Keratinocyte (primary cell): ENCODE measurements around the gene ZBTB46. TPM values are rescaled to one million over a fixed set of nuclear protein-coding genes. Genes with fewer than 3 reads are reported as not detected.

Experiments
- DNase-seq: peaks from one replicate; pipeline ENCODE4 v3.0.0-alpha.2; 2011; ENCODE audit warnings: low read depth, missing footprints, low spot score
- FAIRE-seq: peaks from 2 replicates; lab custom pipeline; 2011; peaks lifted over from hg19 to GRCh38; lab: Jason Lieb, UNC
- H2AFZ ChIP-seq: 2 replicates; pipeline ENCODE4 v1.6.0; 2012; ENCODE audit warnings: low read length, control low read depth, inconsistent platforms; ENCODE audit not compliant: control insufficient read depth
- H3K27ac ChIP-seq: 2 replicates; pipeline ENCODE4 v1.5.1; 2011; ENCODE audit warnings: low read length; ENCODE audit not compliant: control insufficient read depth, insufficient read depth
- H3K27me3 ChIP-seq: 3 replicates; pipeline ENCODE4 v1.6.0; 2011; ENCODE audit warnings: low read length; ENCODE audit not compliant: control insufficient read depth, insufficient read depth; ENCODE audit errors: extremely low read depth
- H3K36me3 ChIP-seq, 2 experiments: 2 replicates in 1 of 2; 3 replicates in 1 of 2; pipeline ENCODE4 v1.5.1; 2011; ENCODE audit warnings: low read length in 2 of 2, mild to moderate bottlenecking in 1 of 2; ENCODE audit not compliant: control insufficient read depth in 2 of 2, insufficient read depth in 2 of 2; ENCODE audit errors: extremely low read depth in 1 of 2
- H3K4me1 ChIP-seq: 3 replicates; pipeline ENCODE4 v1.5.1; 2011; ENCODE audit warnings: low read length; ENCODE audit not compliant: control insufficient read depth, insufficient read depth; ENCODE audit errors: extremely low read depth
- H3K4me2 ChIP-seq: 3 replicates; pipeline ENCODE4 v1.6.0; 2011; ENCODE audit warnings: low read depth, low read length; ENCODE audit not compliant: control insufficient read depth, insufficient read depth; ENCODE audit errors: extremely low read depth
- H3K4me3 ChIP-seq, 3 experiments: fragments of 200-600 bp in 1 of 3; sonication (generic) in 1 of 3; 2 replicates in 2 of 3; 3 replicates in 1 of 3; pipeline ENCODE4 v1.5.1; 2011 to 2016; ENCODE audit warnings: low read length in 3 of 3, mild to moderate bottlenecking in 3 of 3, control low read depth in 2 of 3, inconsistent platforms in 1 of 3, low read depth in 1 of 3, mixed read lengths in 1 of 3, mixed run types in 1 of 3, moderate library complexity in 1 of 3; ENCODE audit not compliant: control insufficient read depth in 2 of 3, insufficient read depth in 2 of 3; ENCODE audit errors: extremely low read depth in 1 of 3
- H3K79me2 ChIP-seq: 2 replicates; pipeline ENCODE4 v1.6.0; 2012; ENCODE audit warnings: low read length; ENCODE audit not compliant: control insufficient read depth, insufficient read depth
- H3K9ac ChIP-seq: 3 replicates; pipeline ENCODE4 v1.6.0; 2011; ENCODE audit warnings: low read length; ENCODE audit not compliant: control insufficient read depth, insufficient read depth; ENCODE audit errors: extremely low read depth
- H3K9me1 ChIP-seq: 3 replicates; pipeline ENCODE4 v1.6.0; 2011; ENCODE audit warnings: low read length; ENCODE audit not compliant: control insufficient read depth, insufficient read depth; ENCODE audit errors: extremely low read depth
- H3K9me3 ChIP-seq: 2 replicates; pipeline ENCODE4 v1.5.1; 2012; ENCODE audit warnings: low read depth, low read length; ENCODE audit not compliant: control insufficient read depth
- H4K20me1 ChIP-seq: 3 replicates; pipeline ENCODE4 v1.6.0; 2011; ENCODE audit warnings: low read length; ENCODE audit not compliant: control insufficient read depth, insufficient read depth; ENCODE audit errors: extremely low read depth
- EZH2 ChIP-seq: IDR thresholded peaks from one replicate; pipeline ENCODE4 v1.6.1; 2012; ENCODE audit warnings: inconsistent platforms, mild to moderate bottlenecking, low read length, moderate library complexity
- dilution Hi-C: fragments of 300-500 bp; cut with MboI; formaldehyde crosslinking; loops from one replicate; pipeline ENCODE4 v1.7.0; 2020; ENCODE audit warnings: low sequenced_read_pairs; ENCODE audit not compliant: extremely low pct_ligation_motif_present
- polyA plus RNA-seq, 5 experiments: library from polyadenylated mRNA; depleted of rRNA in 3 of 5; stranded (reverse) in 3 of 5; stranded (forward) in 1 of 5; unstranded in 1 of 5; fragments of >200 nt; gene quantifications; 1 replicate in 1 of 5; 2 replicates in 3 of 5; 3 replicates in 1 of 5; pipeline versions ENCODE4 v1.2.1 to v1.2.3, GENCODE V29; 2011 to 2012; ENCODE audit warnings: missing spikeins in 2 of 5, low read depth in 1 of 5, low replicate concordance in 1 of 5
- TF ChIP-seq, protein P1 (sequence below), 3 experiments: IDR thresholded peaks in 1 of 3; conservative IDR thresholded peaks in 1 of 3; optimal IDR thresholded peaks in 1 of 3; 2 replicates in 2 of 3; 3 replicates in 1 of 3; pipeline versions ENCODE3 to v1.5.1; 2011; ENCODE audit warnings: low read length in 3 of 3, mild to moderate bottlenecking in 3 of 3, moderate library complexity in 2 of 3, control low read depth in 1 of 3, inconsistent platforms in 1 of 3; ENCODE audit not compliant: insufficient read depth in 2 of 3; ENCODE audit errors: extremely low read depth in 1 of 3

ZBTB46 gene
- polyA plus RNA-seq, 1 donor (not counting 4 experiments of a cell fraction or from before 2014, with no cell fraction given), result 0.12 TPM

DNA sequence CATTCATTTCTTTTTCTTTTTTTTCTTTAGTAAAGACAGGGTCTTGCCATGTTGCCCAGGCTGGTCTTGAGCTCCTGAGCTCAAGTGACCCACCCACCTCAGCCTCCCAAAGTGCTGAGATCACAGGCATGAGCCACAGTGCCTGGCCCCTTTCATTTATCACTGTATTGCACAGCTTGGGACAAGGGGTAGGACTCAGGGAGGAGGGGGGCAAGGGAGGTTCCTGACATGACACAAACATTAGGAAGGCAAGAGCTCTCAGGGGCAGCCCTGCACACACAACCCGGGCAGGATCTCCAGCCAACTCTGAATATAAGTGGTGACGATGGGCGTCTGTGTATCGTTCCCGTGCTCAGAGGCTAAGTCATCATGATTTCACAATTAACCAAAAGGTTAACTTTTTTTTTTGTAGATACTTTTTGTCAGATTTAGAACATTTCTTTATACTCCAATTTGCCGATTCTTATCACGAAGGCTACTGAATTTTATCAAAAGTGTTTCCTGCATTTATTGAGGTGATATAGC, 71.6 kb downstream of the ZBTB46 start:
- Histone ChIP-seq H3K27me3 (no peaks in the 10 kb centered on the region), H3K79me2 (no peaks in the 10 kb centered on the region), H2AFZ (no peak overlapping the region), H3K27ac (no peak overlapping the region), H3K9me3 (no peaks in the 10 kb centered on the region), H3K9me1 (no peaks in the 10 kb centered on the region), H3K36me3 (no peaks in the 10 kb centered on the region), H3K4me2 (no peak overlapping the region), H3K4me1 (no peaks in the 10 kb centered on the region), H3K4me3 (no peak overlapping the region), H4K20me1 (no peaks in the 10 kb centered on the region), H3K9ac (no peak overlapping the region)
- FAIRE-seq, result no peak
- TF ChIP-seq EZH2, result no peak
- TF ChIP-seq, protein P1, sequence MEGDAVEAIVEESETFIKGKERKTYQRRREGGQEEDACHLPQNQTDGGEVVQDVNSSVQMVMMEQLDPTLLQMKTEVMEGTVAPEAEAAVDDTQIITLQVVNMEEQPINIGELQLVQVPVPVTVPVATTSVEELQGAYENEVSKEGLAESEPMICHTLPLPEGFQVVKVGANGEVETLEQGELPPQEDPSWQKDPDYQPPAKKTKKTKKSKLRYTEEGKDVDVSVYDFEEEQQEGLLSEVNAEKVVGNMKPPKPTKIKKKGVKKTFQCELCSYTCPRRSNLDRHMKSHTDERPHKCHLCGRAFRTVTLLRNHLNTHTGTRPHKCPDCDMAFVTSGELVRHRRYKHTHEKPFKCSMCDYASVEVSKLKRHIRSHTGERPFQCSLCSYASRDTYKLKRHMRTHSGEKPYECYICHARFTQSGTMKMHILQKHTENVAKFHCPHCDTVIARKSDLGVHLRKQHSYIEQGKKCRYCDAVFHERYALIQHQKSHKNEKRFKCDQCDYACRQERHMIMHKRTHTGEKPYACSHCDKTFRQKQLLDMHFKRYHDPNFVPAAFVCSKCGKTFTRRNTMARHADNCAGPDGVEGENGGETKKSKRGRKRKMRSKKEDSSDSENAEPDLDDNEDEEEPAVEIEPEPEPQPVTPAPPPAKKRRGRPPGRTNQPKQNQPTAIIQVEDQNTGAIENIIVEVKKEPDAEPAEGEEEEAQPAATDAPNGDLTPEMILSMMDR (optimal IDR thresholded peaks at IDR 0.05 in 1 of 3, IDR thresholded peaks at IDR 0.05 in 1 of 3, conservative IDR thresholded peaks at IDR 0.05 in 1 of 3; ENCODE audit: extremely low read depth in 1 of 3, insufficient read depth in 2 of 3, low read length in 3 of 3), result no peak
- DNase-seq, result no peak
- dilution Hi-C loops, result no loop called here

DNA sequence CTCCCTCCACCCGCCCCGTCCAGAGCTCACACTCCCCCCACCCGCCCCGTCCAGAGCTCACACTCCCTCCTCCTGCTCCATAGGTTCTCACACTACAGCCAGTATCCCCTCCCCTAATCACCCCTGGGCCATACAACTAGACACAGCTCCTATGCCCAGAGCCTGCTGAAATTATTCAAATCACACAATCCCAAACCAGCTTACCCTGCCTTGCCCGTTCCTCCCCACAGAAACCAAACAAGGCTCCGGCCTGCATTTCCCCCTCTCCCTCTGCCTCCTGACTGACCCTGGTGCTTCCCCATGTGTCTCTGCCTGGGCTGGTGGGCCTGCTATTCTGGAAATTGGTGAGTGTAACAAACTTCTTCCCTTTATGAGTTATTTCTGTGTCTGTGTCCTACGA, 72.9 kb downstream of the ZBTB46 start:
- Histone ChIP-seq H2AFZ (no peak overlapping the region), H3K27ac (no peak overlapping the region), H3K9me3 (no peaks in the 10 kb centered on the region), H3K9ac (no peak overlapping the region), H3K79me2 (no peaks in the 10 kb centered on the region), H3K4me2 (no peak overlapping the region), H3K4me3 (no peak overlapping the region), H3K4me1 (no peaks in the 10 kb centered on the region), H4K20me1 (no peaks in the 10 kb centered on the region), H3K9me1 (no peaks in the 10 kb centered on the region), H3K27me3 (no peaks in the 10 kb centered on the region), H3K36me3 (no peaks in the 10 kb centered on the region)
- FAIRE-seq (no peak), DNase-seq (no peak)
- dilution Hi-C loops, result no loop called here
- TF ChIP-seq, protein P1 (optimal IDR thresholded peaks at IDR 0.05 in 1 of 3, IDR thresholded peaks at IDR 0.05 in 1 of 3, conservative IDR thresholded peaks at IDR 0.05 in 1 of 3; ENCODE audit: extremely low read depth in 1 of 3, insufficient read depth in 2 of 3, low read length in 3 of 3), result no peak
- TF ChIP-seq EZH2, result no peak
